ENCODE data around the gene MCTP2.

Gene MCTP2, protein sequence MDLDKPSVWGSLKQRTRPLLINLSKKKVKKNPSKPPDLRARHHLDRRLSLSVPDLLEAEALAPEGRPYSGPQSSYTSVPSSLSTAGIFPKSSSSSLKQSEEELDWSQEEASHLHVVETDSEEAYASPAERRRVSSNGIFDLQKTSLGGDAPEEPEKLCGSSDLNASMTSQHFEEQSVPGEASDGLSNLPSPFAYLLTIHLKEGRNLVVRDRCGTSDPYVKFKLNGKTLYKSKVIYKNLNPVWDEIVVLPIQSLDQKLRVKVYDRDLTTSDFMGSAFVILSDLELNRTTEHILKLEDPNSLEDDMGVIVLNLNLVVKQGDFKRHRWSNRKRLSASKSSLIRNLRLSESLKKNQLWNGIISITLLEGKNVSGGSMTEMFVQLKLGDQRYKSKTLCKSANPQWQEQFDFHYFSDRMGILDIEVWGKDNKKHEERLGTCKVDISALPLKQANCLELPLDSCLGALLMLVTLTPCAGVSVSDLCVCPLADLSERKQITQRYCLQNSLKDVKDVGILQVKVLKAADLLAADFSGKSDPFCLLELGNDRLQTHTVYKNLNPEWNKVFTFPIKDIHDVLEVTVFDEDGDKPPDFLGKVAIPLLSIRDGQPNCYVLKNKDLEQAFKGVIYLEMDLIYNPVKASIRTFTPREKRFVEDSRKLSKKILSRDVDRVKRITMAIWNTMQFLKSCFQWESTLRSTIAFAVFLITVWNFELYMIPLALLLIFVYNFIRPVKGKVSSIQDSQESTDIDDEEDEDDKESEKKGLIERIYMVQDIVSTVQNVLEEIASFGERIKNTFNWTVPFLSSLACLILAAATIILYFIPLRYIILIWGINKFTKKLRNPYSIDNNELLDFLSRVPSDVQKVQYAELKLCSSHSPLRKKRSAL

DNA sequence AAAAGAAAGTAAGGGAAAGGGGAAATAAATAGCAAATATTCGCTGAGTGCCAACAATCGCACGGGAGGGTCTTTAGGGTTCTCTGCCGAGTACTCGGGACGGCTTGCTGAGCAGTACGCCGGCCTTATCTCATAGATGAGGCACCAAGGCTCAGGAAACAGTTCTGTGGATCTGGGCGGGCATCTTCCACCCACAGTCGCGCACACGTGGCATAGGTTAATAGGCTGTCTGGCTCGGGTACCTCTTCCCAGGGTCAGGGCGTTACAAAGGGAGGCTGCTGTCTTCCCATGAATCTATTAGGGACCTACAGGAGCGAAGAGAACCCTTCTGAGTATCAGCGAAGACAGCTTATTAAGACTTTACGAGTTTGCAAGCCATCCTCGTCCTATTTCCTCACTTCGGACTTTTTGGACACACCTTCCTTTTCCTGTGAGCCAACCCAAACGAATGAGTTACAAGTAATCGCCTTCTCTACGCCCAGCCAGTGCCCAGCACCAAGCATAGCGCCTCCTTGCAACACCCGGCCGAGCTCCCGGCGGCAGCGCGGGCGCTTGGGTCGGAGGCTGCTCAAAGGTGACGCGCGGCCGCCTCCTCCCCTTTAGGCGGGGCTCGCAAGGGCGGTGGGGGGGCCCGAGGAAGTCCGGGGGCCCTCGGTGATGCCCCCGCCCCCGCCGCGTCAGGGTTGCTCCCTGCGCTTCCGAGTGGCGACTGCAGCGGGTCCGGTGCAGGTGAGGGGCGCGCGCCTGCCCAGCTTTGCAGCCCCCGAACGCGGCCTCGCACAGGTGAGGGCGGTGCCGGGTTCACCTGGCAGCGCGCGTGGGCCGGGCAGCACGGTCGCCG lies at the start of gene MCTP2:
TSS of gene MCTP2 (plus strand) at position 679 of the 840 bp plus-strand sequence. CDS start 66,705 bp downstream, outside the sequence.
- DNase-seq (ENCODE audit: low read depth in 2 of 2) = peak; percentile 64 to 83

DNA sequence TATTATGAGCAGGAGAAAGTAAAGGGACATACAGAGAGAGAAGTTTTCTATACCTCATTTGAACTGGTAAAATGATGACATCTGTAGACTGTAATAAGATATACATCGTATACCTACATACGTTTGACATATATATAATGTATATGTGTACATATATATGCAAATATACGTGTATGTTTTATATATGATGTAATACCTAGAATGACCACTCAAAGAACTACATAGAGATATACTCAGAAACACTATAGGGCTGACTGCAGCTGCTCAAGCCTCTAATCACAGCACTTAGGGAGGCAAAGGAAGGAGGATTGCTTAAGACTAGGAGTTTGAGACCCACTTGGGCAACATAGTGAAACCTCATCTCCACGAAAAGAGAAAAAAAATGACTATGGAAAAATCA lies 48.5 kb upstream of the MCTP2 start:
- no peak for DNase-seq (ENCODE audit: low read depth in 2 of 2)

DNA sequence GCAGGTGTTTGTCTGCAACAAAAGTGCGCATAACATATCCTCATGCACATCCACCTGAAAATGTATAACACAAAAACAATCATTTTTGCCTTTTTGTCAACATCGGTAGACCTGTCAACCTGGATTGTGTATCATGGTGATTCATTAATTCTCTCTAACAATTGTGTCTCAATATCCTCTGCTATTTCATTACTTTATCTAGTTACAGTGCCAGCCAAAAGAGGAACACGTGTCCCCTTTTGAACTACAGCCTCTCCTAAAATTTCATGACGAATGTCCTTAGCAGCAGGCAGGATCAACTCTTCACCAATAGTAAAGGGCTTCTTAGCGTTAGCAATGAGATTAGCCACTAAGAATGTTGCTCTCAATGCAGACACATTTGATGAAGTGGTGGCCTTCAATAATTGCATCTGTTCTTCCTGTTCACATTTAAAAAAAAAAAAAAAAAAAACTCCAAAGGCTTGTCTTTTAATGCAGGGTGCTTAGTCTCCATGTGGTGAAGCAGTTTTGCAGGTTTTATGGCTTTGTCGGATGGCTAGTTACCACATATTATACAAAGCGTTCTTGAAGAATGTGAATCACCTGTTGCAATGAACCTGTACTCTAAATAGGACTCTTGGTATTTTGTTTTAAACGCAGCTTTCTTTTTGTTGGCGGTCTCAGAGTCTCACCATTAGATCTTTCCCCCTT lies 45.7 kb upstream of the MCTP2 start:
- no peak for DNase-seq (ENCODE audit: low read depth in 2 of 2)

DNA sequence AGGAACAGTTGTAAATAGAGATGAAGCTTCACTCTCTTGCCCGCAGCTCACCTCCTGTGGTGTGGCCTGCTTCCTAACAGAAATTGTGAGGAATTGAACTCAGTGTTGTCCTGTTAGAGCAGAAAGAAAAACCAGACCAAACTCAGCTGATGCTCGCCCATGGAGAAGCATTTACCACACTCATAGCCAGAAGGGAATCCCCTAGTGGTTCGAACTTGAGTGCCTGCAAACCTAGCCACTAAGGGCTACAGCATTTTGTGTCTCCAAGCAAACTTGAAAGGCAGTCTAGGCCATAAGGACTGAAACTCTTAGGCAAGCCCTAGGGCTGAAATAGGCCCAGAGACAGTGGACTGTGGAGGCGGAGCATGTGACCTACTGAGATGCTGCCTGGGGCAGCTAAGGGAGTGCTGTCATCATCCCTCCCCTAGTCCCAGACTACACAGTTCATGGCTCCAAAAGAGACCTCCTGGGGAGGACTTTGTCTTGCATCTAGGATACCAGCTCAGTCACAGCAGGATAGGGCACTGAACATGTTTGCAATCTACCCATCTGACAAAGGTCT lies 44.5 kb upstream of the MCTP2 start:
- no peak for DNase-seq (ENCODE audit: low read depth in 2 of 2)

DNA sequence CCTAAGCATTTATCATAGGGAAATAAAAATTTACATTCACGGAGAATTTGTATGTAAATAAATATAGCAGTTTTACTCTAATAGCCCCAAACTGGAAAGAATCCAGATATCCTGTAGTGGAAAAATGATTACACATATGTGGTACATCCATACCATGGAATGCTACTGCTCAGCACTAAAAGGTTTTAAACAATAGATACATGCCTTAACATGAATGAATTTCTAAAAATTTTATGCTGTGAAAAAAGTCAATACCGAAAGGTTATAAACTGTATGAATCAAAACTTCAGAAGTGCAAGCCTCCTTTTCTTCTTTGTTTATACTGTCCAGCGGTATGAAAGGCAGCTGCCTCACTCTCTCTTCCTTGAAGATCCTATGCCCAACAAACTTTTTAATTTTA lies 37.5 kb upstream of the MCTP2 start:
- DNase-seq (ENCODE audit: low read depth in 2 of 2) = no peak

DNA sequence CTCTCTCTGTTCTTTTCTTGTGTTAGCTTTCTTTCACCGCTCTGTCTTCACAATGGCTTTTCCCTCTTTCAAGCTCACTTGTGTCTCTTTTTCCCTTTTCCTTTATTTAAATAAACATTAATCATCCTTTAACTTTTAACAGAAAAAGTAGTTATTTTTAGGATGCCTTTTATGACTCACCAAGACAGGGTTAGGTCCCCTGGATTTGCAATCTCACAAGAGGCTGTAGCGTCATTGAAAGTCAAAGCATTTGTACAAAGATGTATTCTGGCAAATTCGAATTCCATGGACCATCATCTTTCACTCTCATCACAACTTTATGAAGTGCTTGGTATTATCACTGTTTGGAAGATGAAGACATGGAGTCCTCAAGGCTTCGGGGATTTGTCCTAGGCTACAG lies 34.8 kb upstream of the MCTP2 start:
- no peak for DNase-seq (ENCODE audit: low read depth in 2 of 2)

DNA sequence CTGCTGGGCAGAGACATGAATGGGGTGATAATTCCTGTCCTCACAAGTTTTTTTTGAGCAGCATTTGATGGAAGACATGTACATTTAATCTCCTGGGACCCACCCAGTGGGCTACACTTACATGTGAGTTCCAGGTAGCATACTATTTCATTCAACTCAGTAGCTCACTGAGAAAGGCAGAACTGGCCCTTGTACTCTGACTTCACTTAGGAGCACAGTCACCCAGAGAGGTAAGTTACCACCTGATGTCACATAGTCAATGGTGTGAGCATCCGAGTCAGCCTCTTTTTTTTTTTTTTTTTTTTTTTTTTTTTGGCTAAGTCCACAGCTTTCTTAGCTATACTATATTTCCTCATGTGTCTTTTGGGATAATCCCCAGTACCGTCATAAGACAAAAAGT lies 32.7 kb upstream of the MCTP2 start:
- DNase-seq (ENCODE audit: low read depth in 2 of 2) = no peak

DNA sequence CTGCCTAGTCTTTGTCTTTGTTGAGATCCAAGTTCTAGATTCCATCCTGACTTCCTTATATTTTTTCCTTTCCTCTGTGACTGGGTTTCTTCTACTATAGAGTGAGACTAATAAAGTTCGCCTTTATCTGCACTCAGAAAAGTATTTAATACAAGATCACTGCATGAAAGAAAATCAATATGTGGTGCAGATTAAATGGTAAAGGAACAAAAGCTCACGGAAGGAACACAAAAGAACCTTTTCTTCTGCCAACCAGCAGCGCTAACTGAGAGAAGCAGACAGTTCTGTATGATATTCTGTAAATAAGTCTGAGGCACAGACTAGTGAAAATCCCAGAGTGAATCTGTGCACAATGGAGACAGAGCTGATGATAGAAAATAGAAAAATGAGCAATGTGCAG lies 31.6 kb upstream of the MCTP2 start:
- no peak for DNase-seq (ENCODE audit: low read depth in 2 of 2)

DNA sequence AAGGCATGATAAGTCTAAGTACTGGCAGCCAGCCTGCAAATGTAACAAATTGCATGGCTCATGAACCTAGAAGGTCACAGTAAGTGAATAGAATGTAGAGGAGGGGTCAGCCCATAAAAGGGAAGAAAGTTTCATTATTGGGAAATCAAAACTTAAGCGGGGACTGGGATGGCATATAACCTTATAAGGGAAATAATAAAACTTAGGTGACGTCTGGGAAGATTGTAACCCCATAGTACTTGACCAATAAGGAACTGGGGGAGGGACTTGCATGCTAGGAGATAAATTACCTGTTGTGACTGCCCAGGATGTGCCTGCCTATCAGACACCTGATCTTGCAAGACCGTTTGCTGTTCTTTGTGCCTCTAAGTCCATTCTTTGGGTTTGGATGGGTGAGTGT lies 28.1 kb upstream of the MCTP2 start:
- DNase-seq (ENCODE audit: low read depth in 2 of 2) = no peak

DNA sequence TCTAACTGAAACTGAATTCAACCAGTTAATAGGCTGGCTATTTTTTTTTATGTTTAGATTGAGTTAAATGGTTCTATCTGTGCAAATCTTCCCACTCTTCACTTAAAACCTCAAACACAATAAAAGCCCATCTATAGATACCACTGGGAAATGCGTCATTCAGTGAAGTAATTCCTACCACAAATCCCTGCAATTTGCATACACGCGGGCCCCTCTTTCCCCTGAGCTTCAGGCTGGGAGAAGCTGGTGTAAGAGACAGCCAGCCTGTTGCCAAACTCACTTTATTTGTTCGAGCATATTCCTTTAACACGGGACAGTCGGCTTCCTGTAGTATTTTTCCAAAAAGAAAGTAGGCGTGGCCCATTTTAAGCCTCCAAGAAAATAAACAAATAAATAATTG lies 26.0 kb upstream of the MCTP2 start:
- DNase-seq (ENCODE audit: low read depth in 2 of 2) = no peak

DNA sequence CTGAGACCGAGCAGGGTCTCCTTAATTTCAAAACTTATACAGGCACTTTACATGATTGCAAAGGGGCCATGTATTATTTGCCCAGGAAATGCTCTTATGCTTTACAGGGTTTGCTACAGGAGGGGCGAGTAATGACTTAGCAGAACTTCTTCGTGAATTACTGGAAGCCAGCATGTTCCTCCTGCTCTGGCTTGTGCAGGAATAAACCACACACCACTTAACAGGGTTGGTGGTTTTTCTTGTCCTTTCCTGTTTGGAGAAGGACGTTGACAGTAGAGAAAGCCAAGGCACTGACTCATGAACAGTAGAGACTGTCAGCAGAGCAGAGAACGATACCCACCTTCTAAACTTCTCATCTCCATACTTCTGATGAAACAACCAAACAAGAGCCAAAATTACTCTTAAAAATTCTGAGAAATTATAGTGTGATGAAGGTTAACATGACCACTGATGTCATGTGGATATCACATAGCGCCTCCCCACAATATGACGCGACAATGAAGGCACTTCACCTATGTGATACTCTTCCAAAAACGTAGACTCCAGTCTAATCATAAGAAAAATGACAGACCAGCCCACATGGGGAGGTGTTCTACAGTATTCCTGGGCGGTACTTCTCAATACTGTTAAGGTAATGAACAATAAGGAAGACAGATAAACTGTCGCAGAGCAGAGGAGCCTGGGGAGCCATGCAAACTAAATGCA lies 24.7 kb upstream of the MCTP2 start:
- DNase-seq (ENCODE audit: low read depth in 2 of 2) = no peak

DNA sequence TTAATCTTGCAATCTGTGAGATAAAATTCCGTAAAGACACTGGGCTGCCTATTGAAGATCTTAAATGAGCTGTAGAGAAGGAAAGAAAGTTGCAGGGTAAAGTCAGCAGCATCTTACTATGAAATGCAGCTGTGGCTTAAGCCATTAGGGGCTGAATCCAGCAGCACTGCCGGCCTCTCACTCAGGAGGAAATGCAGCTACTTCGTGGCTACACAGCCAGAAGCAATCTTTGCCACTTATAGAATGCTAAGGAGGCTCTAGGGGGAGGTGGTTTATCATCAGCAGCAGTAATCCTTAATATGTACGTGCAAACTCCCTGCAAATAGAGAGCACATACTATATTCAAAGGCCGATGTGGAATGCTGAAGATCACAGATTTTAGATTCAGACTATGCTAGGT lies 19.1 kb upstream of the MCTP2 start:
- no peak for DNase-seq (ENCODE audit: low read depth in 2 of 2)

DNA sequence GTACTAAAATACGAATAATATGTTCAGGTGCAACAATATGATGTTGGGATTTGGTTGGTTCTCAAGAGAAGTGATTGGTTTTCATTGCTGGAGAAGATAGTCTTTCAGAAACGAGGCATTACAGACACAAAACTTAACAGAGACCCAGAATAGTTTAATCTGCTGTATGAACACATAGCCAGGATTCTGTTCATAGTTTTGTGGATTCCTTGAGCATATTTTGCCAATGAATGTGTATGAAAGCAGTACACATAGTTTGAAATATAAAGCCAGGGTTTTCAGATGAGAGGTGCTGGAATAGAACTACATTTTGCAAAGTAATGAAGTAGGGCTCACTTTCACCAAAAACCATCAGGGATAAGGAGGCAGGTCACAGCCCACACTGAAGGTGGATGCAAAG lies 5.7 kb upstream of the MCTP2 start:
- DNase-seq (ENCODE audit: low read depth in 2 of 2) = no peak

DNA sequence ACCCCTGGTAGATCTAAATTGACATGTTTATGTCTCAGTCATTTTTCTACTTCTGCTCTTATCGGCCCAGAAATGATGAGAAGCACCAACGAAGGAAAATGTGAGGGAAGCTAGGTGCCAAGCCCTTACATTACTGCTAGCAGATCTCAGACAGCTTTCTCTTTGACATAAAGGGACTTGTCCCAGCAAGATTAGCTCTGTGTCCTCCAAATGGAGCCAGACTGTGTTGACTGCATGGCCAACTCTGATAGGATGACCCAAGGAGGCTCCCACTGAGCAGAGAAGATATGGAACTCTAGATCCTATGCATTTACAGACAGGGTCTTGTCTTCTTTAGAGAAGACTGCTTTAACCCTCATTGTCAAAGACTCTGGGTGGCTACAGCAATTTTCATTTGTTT lies 2.8 kb upstream of the MCTP2 start:
- DNase-seq (ENCODE audit: low read depth in 2 of 2) = no peak

DNA sequence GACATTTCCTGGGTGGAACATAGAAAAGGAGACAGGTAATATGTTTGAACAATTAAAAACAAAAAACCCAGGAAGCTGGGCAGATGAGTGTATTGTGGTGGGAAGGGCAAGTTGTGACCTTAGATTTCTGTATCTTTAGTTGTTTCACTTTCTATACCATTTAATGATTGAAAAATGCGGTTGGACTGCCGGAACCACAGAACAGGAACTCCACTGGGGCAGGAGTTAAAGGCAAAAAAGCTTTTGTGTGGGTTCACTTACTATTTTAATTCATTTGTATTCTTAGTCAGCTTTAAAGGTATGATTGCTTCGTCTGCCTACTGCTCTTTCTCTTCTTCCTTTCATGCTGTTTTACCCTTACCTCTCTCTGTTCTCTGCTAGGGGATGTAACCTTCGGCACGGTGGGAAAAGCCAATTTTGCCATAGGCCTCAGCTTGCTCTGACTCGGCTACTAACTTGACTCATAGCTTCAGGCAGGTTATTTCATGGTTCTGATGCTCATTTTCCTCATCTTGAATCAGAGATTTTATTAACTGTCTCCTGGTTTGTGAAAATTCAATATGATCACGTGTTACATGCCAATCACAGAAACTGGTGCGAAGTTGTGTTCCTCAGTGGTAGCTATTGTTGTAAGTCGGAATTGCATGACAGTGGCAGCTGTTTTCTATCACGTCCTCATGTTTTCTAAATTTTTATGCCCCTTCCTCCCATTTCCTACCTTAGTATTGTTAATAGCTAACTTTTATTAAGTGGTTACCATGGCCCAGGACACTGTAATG lies 1.6 kb upstream of the MCTP2 start:
- DNase-seq (ENCODE audit: low read depth in 2 of 2) = peak; percentile 41 to 52

DNA sequence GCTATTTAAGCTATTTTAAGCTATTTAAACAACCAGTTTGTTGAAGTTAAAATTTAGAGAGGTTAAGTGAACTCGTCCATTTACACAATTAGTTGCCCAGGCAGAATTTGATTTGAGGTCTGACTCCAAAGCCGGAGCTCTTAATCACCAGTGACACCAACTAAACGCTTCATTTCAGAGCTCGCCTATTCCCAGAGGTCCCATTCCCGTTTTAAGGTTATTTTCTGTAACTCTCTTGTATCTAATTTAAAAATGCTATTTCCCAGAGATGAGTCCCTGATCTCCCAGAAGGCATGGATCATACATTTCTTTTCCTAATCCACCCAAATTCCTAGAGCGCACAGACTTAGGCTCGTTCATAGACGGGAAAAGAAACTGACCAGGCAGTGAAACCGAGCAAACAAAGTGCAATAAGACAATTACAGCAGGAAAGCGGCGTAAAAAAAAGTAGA lies 904 bp upstream of the MCTP2 start:
- DNase-seq (ENCODE audit: low read depth in 2 of 2) = no peak

DNA sequence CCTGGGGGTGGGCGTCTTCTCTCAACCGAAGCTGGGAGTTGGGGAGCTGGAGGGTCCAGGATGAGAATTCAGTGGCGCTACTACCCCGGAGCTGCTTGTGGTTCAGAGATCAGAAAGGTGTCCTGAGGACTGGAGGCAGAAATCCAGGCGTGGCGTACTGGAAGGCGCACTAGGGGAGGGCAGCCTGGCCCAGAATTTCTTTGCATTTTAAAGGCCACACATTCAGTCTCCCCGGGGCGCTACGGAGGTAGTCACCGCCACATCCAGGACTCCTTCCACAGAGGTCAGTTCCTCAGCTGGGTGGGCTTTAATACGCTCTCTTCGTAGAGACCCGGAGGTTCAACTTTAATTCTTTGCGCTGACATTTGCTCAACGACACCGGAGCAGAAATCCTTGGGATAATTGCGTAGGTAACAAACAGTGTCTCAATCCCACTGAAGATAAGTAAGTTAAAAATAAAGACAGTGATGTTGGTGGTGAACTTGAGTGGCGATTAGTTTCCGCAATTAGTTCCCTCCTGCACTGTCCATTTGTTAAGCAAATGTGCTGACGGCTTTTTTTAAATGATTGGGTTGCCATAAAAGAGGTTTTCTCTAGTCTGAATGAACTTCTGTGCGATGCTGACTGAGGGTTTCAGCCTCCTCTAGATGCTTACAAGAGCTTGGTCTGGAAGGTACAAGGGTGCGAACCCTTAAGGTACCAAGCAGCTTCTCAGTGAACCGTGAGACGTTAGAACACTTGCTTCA lies 535 bp downstream of the MCTP2 start:
- DNase-seq (ENCODE audit: low read depth in 2 of 2) = no peak

DNA sequence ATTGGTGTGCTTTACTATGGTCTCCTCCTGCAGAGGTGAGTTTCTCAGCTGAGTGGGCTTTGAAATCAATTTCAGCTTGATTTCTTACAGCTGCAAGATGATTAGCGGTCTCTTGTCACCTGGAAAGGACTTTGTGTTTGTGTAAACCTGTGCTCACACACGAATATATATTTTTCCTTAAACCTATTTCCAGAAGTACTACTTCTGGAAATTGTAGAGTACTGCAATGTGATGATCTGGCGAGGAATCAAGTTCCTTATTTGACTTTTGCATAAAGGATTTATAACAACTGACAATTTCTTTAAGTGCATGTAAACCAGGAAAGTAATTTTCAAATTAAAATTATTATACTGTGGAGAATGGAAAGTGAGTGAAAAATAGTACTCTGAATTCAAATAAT lies 2.1 kb downstream of the MCTP2 start:
- no peak for DNase-seq (ENCODE audit: low read depth in 2 of 2)

DNA sequence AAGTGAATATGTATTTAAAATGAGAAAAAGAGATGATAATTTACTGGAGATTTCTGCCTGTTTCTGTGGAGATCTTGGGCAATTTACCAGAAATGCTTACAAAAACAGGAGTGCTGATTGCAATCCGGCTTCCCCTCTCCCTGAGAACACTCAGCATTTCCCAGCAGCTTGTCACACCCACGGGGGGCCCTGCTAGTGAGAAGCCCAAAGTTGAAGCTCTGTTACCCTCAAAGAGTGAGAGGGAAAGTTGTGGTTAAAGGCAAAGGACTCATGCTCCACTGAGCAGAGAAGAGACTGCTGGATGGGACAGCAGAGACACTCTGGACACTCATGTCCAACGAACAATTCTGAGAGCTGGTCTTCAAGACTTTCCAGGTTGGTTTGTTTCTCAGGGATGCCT lies 2.9 kb downstream of the MCTP2 start:
- peak in 1 of 2 donors; percentile 8 for DNase-seq (ENCODE audit: low read depth in 2 of 2)

All from stimulated activated CD8-positive, alpha-beta memory T cell treated with anti-CD3 and anti-CD28 coated beads, Interleukin-7, amount 100 ng/mL, for 4 hours (primary cell).